ENCODE data around the gene TUBG1.

The TUBG1 gene

GRCh38 chr17:42609182-42609813 is at the start of gene TUBG1, which contains the start of gene RETREG3:
TUBG1 (plus strand) TSS chr17:42609683; CDS start chr17:42609738, 55 bp downstream.
RETREG3 (minus strand) TSS chr17:42609374; CDS start chr17:42609324, 50 bp downstream.
- DNase-seq (ENCODE audit: low spot score): peak; percentile 100

DNA sequence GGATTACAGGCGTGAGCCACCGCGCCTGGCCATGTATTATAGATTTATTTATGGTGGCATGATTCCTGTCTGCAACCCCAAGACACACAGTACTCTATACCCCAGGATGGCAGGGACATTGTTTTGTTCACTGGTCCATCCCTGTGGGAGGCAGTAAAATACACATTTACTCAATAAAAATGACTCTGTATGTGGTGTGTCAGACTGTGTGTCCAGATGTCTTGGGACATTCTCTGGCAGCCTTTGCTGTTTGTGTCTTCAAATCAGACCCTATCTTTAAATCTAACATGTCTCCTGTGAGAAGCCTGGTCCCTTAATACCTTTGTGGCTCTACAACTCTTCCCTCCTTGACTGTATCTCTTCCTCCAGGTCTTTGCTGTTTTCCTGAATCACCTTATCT is 49.2 kb upstream of the TUBG1 start:
- no peak for DNase-seq (ENCODE audit: low spot score)

DNA sequence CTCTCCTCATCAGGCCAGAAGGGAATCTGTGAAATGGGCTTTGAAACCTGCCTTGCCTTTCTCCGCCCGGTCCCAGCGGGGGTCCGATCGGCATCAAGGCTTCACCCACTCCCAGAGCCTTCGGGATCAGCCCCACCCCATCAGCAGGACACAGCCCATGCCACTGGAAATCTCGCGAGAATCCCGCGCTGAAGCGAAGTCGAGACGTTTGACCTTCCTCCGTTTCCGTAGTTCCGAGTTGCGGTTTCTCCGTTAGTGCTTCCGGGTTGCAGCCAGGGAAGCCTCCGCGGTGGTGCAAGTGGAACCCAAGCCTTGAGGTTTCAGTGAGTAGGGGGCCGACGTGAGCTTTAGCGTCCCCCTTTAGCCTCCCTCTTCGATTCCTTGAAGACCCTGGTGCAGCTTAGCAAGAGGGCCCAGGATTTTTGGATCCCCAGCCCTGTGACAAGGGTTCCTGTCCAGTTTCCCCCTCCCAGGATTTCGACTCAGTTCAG is 47.5 kb upstream of the TUBG1 start, which contains the start of gene COASY:
TSS of gene COASY (plus strand) at position 252 of the 491 bp plus-strand sequence. CDS start 475 bp downstream, outside the sequence.
- peak; percentile 99 for DNase-seq (ENCODE audit: low spot score)

DNA sequence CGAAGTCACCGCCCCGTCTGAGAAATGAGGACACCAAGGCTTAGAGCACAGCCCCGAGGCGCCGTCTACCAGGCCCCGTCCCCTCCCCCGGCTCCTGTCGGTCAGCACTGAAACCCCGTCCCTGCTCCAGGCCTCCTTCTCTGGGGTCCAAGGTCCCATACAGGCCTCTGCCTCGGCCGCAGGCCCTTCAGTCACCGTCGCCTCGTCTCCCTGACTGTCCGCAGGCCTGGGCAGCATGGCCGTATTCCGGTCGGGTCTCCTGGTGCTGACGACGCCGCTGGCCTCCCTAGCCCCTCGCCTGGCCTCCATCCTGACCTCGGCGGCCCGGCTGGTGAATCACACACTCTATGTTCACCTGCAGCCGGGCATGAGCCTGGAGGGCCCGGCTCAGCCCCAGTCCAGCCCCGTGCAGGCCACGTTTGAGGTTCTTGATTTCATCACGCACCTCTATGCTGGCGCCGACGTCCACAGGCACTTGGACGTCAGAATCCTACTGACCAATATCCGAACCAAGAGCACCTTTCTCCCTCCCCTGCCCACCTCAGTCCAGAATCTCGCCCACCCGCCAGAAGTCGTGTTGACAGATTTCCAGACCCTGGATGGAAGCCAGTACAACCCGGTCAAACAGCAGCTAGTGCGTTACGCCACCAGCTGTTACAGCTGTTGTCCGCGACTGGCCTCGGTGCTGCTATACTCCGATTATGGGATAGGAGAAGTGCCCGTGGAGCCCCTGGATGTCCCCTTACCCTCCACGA is 46.9 kb upstream of the TUBG1 start:
- DNase-seq (ENCODE audit: low spot score): no peak

GRCh38 chr17:42563143-42563509 is 46.4 kb upstream of the TUBG1 start:
- no peak for DNase-seq (ENCODE audit: low spot score)

- no peak for DNase-seq (ENCODE audit: low spot score)
Measured at GRCh38 chr17:42563543-42563942, 45.9 kb upstream of the TUBG1 start.

DNA sequence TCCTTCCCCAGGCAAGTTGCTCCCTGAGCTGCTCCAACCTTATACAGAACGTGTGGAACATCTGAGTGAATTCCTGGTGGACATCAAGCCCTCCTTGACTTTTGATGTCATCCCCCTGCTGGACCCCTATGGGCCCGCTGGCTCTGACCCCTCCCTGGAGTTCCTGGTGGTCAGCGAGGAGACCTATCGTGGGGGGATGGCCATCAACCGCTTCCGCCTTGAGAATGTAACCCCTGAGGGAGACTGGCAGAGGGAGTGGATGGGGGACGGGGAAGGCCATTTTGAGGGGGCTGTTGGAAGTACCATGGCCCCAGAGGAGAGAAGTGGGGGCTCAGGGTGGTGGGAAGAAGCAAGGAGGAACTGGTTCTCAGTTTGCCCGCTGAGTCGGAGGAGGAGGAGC is 45.5 kb upstream of the TUBG1 start:
- no peak for DNase-seq (ENCODE audit: low spot score)

- no peak for DNase-seq (ENCODE audit: low spot score)
Measured at GRCh38 chr17:42564815-42565522, 44.5 kb upstream of the TUBG1 start.

DNA sequence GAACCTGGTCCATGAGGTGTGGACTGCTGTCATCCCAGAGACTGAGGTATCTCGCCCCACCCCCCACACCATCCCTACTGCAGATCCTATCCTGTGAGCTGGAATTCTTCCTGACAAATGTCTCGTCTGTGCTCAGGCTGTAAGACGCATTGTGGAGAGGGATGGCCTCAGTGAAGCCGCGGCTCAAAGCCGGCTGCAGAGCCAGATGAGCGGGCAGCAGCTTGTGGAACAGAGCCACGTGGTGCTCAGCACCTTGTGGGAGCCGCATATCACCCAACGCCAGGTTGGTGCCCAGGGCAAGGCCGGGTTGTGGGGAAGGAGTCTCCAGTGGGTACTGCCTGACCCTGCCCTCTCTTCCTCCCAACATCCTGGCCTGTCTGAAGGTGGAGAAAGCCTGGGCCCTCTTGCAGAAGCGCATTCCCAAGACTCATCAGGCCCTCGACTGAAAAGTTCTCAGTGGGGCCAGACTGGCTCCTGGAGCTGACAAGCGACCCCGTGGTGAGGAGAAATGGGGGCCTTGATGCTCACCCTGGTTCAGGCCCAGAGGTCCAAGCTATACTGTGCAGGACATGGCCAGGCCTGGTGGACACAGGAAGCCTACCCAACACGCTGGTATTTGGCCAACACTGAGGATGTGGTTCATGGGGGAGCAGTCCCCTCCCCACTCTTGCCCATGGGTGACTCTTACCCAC is 43.8 kb upstream of the TUBG1 start:
- no peak for DNase-seq (ENCODE audit: low spot score)

GRCh38 chr17:42566215-42566882 is 43.1 kb upstream of the TUBG1 start:
- no peak for DNase-seq (ENCODE audit: low spot score)

- DNase-seq (ENCODE audit: low spot score): peak; percentile 100
Measured at GRCh38 chr17:42566883-42567573, 42.5 kb upstream of the TUBG1 start, which contains the start of gene MLX. MLX (plus strand) TSS chr17:42567100; CDS start chr17:42567125, 25 bp downstream.

- no peak for DNase-seq (ENCODE audit: low spot score)
Measured at GRCh38 chr17:42568341-42569111, 41.0 kb upstream of the TUBG1 start.

DNA sequence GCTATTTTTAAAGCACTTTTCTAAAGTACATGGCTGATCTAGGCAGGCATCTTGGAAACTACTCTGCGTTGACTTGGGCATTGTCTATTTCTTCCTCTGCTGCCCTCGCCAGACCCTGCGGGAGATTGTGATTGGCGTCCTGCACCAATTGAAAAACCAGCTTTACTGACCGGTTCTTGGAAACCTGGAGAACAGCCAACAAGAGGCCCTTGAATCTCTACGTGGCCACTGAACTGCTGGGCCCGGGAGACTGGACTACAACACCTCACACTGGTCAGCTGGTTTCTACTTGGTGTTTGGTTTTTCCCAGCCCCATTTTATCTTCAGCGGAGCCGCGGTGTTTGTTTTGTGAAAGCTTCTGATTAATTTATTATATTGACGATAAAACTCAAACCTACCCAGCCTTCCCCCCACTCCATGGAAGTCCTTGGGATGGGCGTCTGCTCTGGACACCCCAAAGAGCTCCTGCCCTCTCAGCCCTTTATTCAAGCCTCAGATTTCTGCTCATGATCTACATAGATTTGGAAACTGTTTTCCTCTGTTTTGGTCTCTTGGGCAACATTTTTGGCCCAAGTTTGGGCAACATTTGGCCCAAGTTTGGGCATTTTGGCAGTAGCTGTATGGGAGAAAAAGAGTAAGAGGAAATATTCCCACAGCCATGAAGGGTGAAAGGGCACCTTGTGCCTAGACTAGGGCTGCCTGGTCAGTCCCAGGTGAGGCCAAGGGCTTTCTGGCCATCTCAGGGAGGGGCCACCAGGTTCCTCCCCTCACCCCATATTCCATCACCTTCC is 37.9 kb upstream of the TUBG1 start:
- no peak for DNase-seq (ENCODE audit: low spot score)

- no peak for DNase-seq (ENCODE audit: low spot score)
Measured at GRCh38 chr17:42573095-42573494, 36.4 kb upstream of the TUBG1 start.

GRCh38 chr17:42574463-42574862 is 35.0 kb upstream of the TUBG1 start:
- DNase-seq (ENCODE audit: low spot score): no peak

DNA sequence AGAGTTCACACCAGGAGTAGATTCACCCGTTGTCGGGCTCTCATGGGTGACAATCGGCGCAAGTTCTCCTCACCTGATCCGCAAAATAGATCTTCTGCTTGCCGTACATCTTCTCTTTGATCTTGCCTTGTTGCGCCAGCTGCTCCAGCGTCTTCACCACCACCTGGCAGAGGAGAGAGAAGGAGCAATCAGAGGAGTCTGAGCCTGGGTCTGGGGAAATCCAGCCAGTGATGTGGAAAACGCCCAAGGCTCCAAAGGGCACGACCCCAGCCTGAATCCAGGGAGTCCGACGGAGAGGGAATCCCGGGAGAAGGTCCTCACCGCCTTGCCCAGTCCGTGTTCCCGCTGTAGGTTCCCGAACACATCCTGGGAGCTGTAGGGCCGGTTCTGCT is 32.3 kb upstream of the TUBG1 start:
- no peak for DNase-seq (ENCODE audit: low spot score)

DNA sequence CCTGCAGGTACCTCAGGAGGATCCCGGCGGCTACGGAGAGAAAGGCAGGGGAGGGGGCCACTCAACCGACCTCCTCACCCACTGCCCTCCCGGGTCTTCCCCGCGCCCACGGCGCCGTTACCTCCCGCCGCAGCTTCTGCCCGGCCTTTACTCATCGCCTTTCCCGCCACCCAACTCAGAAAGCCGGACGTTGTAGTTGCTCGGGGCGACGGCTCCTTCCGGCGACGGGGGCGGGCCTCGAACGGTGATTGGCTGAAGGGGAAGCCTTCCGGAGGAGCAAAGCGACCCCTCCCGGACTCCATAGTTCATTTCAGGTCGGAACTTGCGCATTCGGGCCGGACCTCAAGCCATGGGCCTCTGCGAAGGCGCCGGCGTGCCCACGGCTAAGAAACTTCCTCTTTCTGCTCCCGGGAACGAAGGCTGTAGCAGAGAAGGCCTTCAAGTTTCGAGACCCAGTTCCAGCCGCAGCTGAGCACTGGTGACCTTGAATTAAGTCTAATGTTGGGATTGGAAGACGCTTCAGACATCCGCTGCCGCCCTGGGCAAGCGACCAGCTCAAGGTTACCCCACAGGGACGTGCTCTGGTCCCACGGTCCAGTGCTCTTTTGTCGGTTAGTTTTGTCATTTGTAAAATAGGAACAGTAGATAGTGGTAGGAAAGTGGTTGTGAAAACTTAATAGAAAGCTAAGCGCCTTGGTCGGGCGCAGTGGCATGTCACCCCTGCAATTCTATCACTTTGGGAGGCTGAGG is 31.8 kb upstream of the TUBG1 start, which contains the start of gene PSMC3IP:
TSS of gene PSMC3IP (minus strand) at position 198 of the 750 bp plus-strand sequence. CDS start at position 155, 43 bp downstream.
- DNase-seq (ENCODE audit: low spot score): peak; percentile 96

GRCh38 chr17:42578282-42578869 is 31.1 kb upstream of the TUBG1 start:
- DNase-seq (ENCODE audit: low spot score): peak; percentile 85

Measured in COLO829 (cell line).